HG03196 (cell line): ENCODE results near the gene LMO4.

Experiments used
- ATAC-seq: cut with Tn5 transposase; IDR thresholded peaks from one replicate; pipeline ENCODE4 v1.9.1; 2021; ENCODE audit not compliant: unreplicated experiment

LMO4 gene

GRCh38 chr1:87356591-87356990, 27.9 kb downstream of the LMO4 start:
- no peak for ATAC-seq

GRCh38 chr1:87358219-87358618, 29.5 kb downstream of the LMO4 start:
- no peak for ATAC-seq

GRCh38 chr1:87359586-87359985, 30.9 kb downstream of the LMO4 start:
- ATAC-seq = no peak

GRCh38 chr1:87362063-87362833, 33.6 kb downstream of the LMO4 start:
- no peak for ATAC-seq

- no peak for ATAC-seq
Observed at GRCh38 chr1:87362834-87363426, 34.2 kb downstream of the LMO4 start.

- ATAC-seq = no peak
Observed at GRCh38 chr1:87367549-87367948, 38.9 kb downstream of the LMO4 start.

- no peak for ATAC-seq
Observed at GRCh38 chr1:87368907-87369306, 40.2 kb downstream of the LMO4 start.

- no peak for ATAC-seq
Observed at GRCh38 chr1:87369736-87370478, 41.2 kb downstream of the LMO4 start.

GRCh38 chr1:87370544-87370943, 41.9 kb downstream of the LMO4 start:
- ATAC-seq = no peak

- ATAC-seq = no peak
Observed at GRCh38 chr1:87379306-87379705, 50.6 kb downstream of the LMO4 start.

- ATAC-seq = no peak
Observed at GRCh38 chr1:87386217-87386790, 57.6 kb downstream of the LMO4 start.

GRCh38 chr1:87388411-87388810, 59.7 kb downstream of the LMO4 start:
- ATAC-seq = no peak

- ATAC-seq = no peak
Observed at GRCh38 chr1:87389011-87389410, 60.3 kb downstream of the LMO4 start.

GRCh38 chr1:87389546-87389945, 60.9 kb downstream of the LMO4 start:
- no peak for ATAC-seq

- no peak for ATAC-seq
Observed at GRCh38 chr1:87392248-87393192, 63.8 kb downstream of the LMO4 start.

GRCh38 chr1:87393445-87394085, 64.9 kb downstream of the LMO4 start:
- no peak for ATAC-seq

- no peak for ATAC-seq
Observed at GRCh38 chr1:87394513-87394912, 65.8 kb downstream of the LMO4 start.

GRCh38 chr1:87394982-87395381, 66.3 kb downstream of the LMO4 start:
- no peak for ATAC-seq
